Naive thymus-derived CD4-positive, alpha-beta T cell (primary cell): ENCODE data around the gene CYP2A13. TPM values are rescaled to one million over a fixed set of nuclear protein-coding genes. Genes with fewer than 3 reads are reported as not detected.
"Not testable (repeated sequence)": the region's sequence is repeated elsewhere in the genome, so short reads cannot be mapped to it uniquely, and the experiment has no call there.

Source experiments
- ATAC-seq: fragments of 150-1000 bp; cut with Tn5 transposase; 2 replicates; pipeline ENCODE4 v1.10.0; 2021; ENCODE audit warnings: mild to moderate bottlenecking, moderate library complexity
- CTCF ChIA-PET: fragments of 350-600 bp; sonication (Branson Sonifier 250); formaldehyde crosslinking; loops from one replicate; lab custom pipeline; 2021; ENCODE audit warnings: antibody characterized with exemption; lab: Charles Lee
- POLR2A ChIA-PET: fragments of 350-600 bp; sonication (Branson Sonifier 250); formaldehyde crosslinking; loops from one replicate; lab custom pipeline; 2021; ENCODE audit warnings: antibody characterized with exemption, inconsistent platforms; lab: Charles Lee
- DNase-seq, 9 donors: peaks; one replicate each; pipeline versions ENCODE4 v3.0.0 to v3.0.0-alpha.2; 2020 to 2022; ENCODE audit warnings: mixed read lengths in 1 of 9
- H3K27ac ChIP-seq: one replicate; pipeline ENCODE4 v1.7.0; 2013; ENCODE audit warnings: mild to moderate bottlenecking, low read depth, low read length, moderate library complexity
- H3K27me3 ChIP-seq, 2 donors: one replicate each; pipeline ENCODE4 v1.7.0; 2013; ENCODE audit warnings: low read length in 2 of 2, mild to moderate bottlenecking in 2 of 2, moderate library complexity in 2 of 2; ENCODE audit not compliant: control insufficient read depth in 2 of 2, insufficient read depth in 2 of 2
- H3K36me3 ChIP-seq, 3 experiments: 1 replicate in 2 of 3; 2 replicates in 1 of 3; pipeline ENCODE4 v1.7.0; 2013; ENCODE audit warnings: low read length in 3 of 3, mild to moderate bottlenecking in 3 of 3, moderate library complexity in 1 of 3; ENCODE audit not compliant: insufficient read depth in 3 of 3, control insufficient read depth in 2 of 3
- H3K4me1 ChIP-seq, 2 donors: one replicate each; pipeline ENCODE4 v1.7.0; 2013; ENCODE audit warnings: low read length in 2 of 2, mild to moderate bottlenecking in 2 of 2, moderate library complexity in 1 of 2; ENCODE audit not compliant: control insufficient read depth in 2 of 2, insufficient read depth in 2 of 2
- H3K4me3 ChIP-seq: 2 replicates; pipeline ENCODE4 v1.7.0; 2013; ENCODE audit warnings: mild to moderate bottlenecking, low read length
- H3K9me3 ChIP-seq, 3 experiments: 1 replicate in 2 of 3; 2 replicates in 1 of 3; pipeline ENCODE4 v1.7.0; 2013; ENCODE audit warnings: low read length in 3 of 3; ENCODE audit not compliant: control insufficient read depth in 2 of 3
- H3K27ac Mint-ChIP-seq, 9 donors: one replicate each; pipeline ENCODE4 v1.8.0; 2020 to 2022; ENCODE audit warnings: mixed read lengths in 9 of 9, mild to moderate bottlenecking in 8 of 9, moderate library complexity in 5 of 9, inconsistent platforms in 2 of 9
- H3K27me3 Mint-ChIP-seq, 5 donors: one replicate each; pipeline ENCODE4 v1.8.0; 2021 to 2022; ENCODE audit warnings: mixed read lengths in 5 of 5, mild to moderate bottlenecking in 1 of 5
- H3K36me3 Mint-ChIP-seq, 5 donors: one replicate each; pipeline ENCODE4 v1.8.0; 2020 to 2022; ENCODE audit warnings: mixed read lengths in 5 of 5, mild to moderate bottlenecking in 3 of 5, inconsistent platforms in 1 of 5
- H3K4me1 Mint-ChIP-seq, 7 donors: one replicate each; pipeline ENCODE4 v1.8.0; 2020 to 2022; ENCODE audit warnings: mixed read lengths in 7 of 7, mild to moderate bottlenecking in 3 of 7, inconsistent platforms in 1 of 7
- H3K4me3 Mint-ChIP-seq, 10 donors: one replicate each; pipeline ENCODE4 v1.8.0; 2020 to 2022; ENCODE audit warnings: mild to moderate bottlenecking in 10 of 10, mixed read lengths in 10 of 10, moderate library complexity in 6 of 10, inconsistent platforms in 2 of 10
- H3K9me3 Mint-ChIP-seq, 11 donors: one replicate each; pipeline ENCODE4 v1.8.0; 2020 to 2022; ENCODE audit warnings: mixed read lengths in 11 of 11, mild to moderate bottlenecking in 4 of 11, inconsistent platforms in 1 of 11, moderate library complexity in 1 of 11
- intact Hi-C, 2 donors: fragments of 100-400 bp; cut with micrococcal nuclease; formaldehyde crosslinking; loops; one replicate each; pipeline ENCODE4 v1.15.1; 2023
- polyA plus RNA-seq, 2 donors: library from polyadenylated mRNA; unstranded; fragments of 300-500 nt; fragmentation: Illumina TruSeq; gene quantifications; one replicate each; pipeline ENCODE4 v1.2.3, GENCODE V29; 2021
- total RNA-seq, 6 experiments: library from RNA in 5 of 6; stranded (reverse) in 5 of 6; gene quantifications; 1 replicate in 5 of 6; 2 replicates in 1 of 6; pipeline ENCODE4 v1.2.3 and lab custom pipeline; 2021 to 2026

The CYP2A13 gene
- not detected for total RNA-seq
- polyA plus RNA-seq, result not detected
- not detected for total RNA-seq (lab: John Stamatoyannopoulos, UW)

GRCh38 chr19:41088151-41088550 is at the start of gene CYP2A13:
Gene CYP2A13, plus strand, starts transcription at chr19:41088451. Its CDS starts 21 bp downstream, at chr19:41088472.
- Mint-ChIP-seq H3K36me3 (peaks cover 0 to 5% (median 4%) of the 10 kb centered on the region in 5 donors), H3K4me3 (peak within 1 kb of the TSS in 1 of 10 donors; percentile 67)

GRCh38 chr19:41039806-41040205 is 48.4 kb upstream of the CYP2A13 start:
- Mint-ChIP-seq H3K27ac (no peak overlapping the region), H3K27me3 (peaks cover 0 to 36% (median 6%) of the 10 kb centered on the region in 5 donors), H3K4me1 (peaks cover 0 to 5% (median 0%) of the 10 kb centered on the region in 7 donors), H3K36me3 (no peaks in the 10 kb centered on the region), H3K9me3 (peaks cover 0 to 13% (median 0%) of the 10 kb centered on the region in 11 donors), H3K4me3 (no peak overlapping the region)
- ChIA-PET CTCF (no interaction called here), POLR2A (no interaction called here)
- Histone ChIP-seq H3K36me3 (no peaks in the 10 kb centered on the region), H3K4me3 (no peak overlapping the region), H3K27ac (no peak overlapping the region), H3K4me1 (no peaks in the 10 kb centered on the region), H3K27me3 (no peaks in the 10 kb centered on the region), H3K9me3 (no peaks in the 10 kb centered on the region)
- intact Hi-C loops, result no loop called here
- DNase-seq (no peak), ATAC-seq (no peak)

More at GRCh38 chr19:41088151-41088550, at the start of gene CYP2A13:
- DNase-seq (no peak), ATAC-seq (no peak)
- Mint-ChIP-seq H3K4me1 (peaks cover 0 to 13% (median 9%) of the 10 kb centered on the region in 7 donors), H3K9me3 (peaks cover 0 to 5% (median 0%) of the 10 kb centered on the region in 11 donors), H3K27ac (peak within 1 kb of the TSS in 1 of 9 donors; percentile 38), H3K27me3 (peaks cover 48 to 83% (median 67%) of the 10 kb centered on the region in 5 donors)
- H3K36me3 ChIP-seq, result no peaks in the 10 kb centered on the region
- CTCF ChIA-PET, result interaction anchor here (0.6 kb wide), 1 partner anchor 759 kb away, joined by 3 read pairs; no protein-coding TSS in a partner anchor
- no peak within 1 kb of the TSS for H3K27ac ChIP-seq
- H3K9me3 ChIP-seq, result no peaks in the 10 kb centered on the region
- H3K4me3 ChIP-seq, result no peak within 1 kb of the TSS
- no peaks in the 10 kb centered on the region for H3K4me1 ChIP-seq
- intact Hi-C loops, result no loop called here
- no peaks in the 10 kb centered on the region for H3K27me3 ChIP-seq
- POLR2A ChIA-PET, result no interaction called here

GRCh38 chr19:41045095-41045494 is 43.2 kb upstream of the CYP2A13 start:
- DNase-seq, H3K9me3 Mint-ChIP-seq, H3K27me3 ChIP-seq, H3K4me1 Mint-ChIP-seq, H3K4me1 ChIP-seq, H3K4me3 ChIP-seq, ATAC-seq, H3K36me3 ChIP-seq, intact Hi-C loops, H3K9me3 ChIP-seq, H3K27ac ChIP-seq, H3K36me3 Mint-ChIP-seq, H3K4me3 Mint-ChIP-seq: not testable (repeated sequence)
- peaks cover 10 to 19% (median 15%) of the 10 kb centered on the region in 5 donors for H3K27me3 Mint-ChIP-seq
- POLR2A ChIA-PET, result interaction anchor here (0.7 kb wide), 1 partner anchor 203 kb away, joined by 6 read pairs; no protein-coding TSS in a partner anchor
- CTCF ChIA-PET, result interaction anchor here (0.7 kb wide), 1 partner anchor 11 kb away, joined by 4 read pairs; no protein-coding TSS in a partner anchor
- peak overlapping the region in 1 of 9 donors; percentile 36 for H3K27ac Mint-ChIP-seq

GRCh38 chr19:41050426-41050825 is 37.8 kb upstream of the CYP2A13 start:
- no peak overlapping the region for H3K4me3 Mint-ChIP-seq
- no peaks in the 10 kb centered on the region for H3K27me3 ChIP-seq
- peaks cover 14 to 38% (median 25%) of the 10 kb centered on the region in 5 donors for H3K27me3 Mint-ChIP-seq
- no peaks in the 10 kb centered on the region for H3K36me3 Mint-ChIP-seq
- no peaks in the 10 kb centered on the region for H3K9me3 Mint-ChIP-seq
- no peaks in the 10 kb centered on the region for H3K4me1 ChIP-seq
- H3K9me3 ChIP-seq, result no peaks in the 10 kb centered on the region
- no peak overlapping the region for H3K4me3 ChIP-seq
- DNase-seq (no peak), ATAC-seq (no peak)
- ChIA-PET POLR2A (no interaction called here), CTCF (no interaction called here)
- peaks cover 0 to 1% (median 0%) of the 10 kb centered on the region in 7 donors for H3K4me1 Mint-ChIP-seq
- H3K27ac Mint-ChIP-seq, result no peak overlapping the region
- H3K27ac ChIP-seq, result no peak overlapping the region
- intact Hi-C loops, result no loop called here
- no peaks in the 10 kb centered on the region for H3K36me3 ChIP-seq

GRCh38 chr19:41052162-41052561 is 36.1 kb upstream of the CYP2A13 start:
- H3K4me3 ChIP-seq, CTCF ChIA-PET, H3K27me3 ChIP-seq, H3K4me1 Mint-ChIP-seq, H3K4me1 ChIP-seq, H3K4me3 Mint-ChIP-seq, H3K27ac Mint-ChIP-seq, DNase-seq, H3K36me3 Mint-ChIP-seq, intact Hi-C loops, H3K9me3 Mint-ChIP-seq, H3K36me3 ChIP-seq, H3K9me3 ChIP-seq, POLR2A ChIA-PET, H3K27ac ChIP-seq, ATAC-seq: not testable (repeated sequence)
- H3K27me3 Mint-ChIP-seq, result peaks cover 14 to 43% (median 27%) of the 10 kb centered on the region in 5 donors

- DNase-seq, intact Hi-C loops, H3K36me3 ChIP-seq, H3K4me1 Mint-ChIP-seq, H3K9me3 ChIP-seq, H3K4me3 ChIP-seq, CTCF ChIA-PET, H3K27me3 ChIP-seq, ATAC-seq, H3K27ac ChIP-seq, H3K4me3 Mint-ChIP-seq, POLR2A ChIA-PET, H3K36me3 Mint-ChIP-seq, H3K9me3 Mint-ChIP-seq, H3K4me1 ChIP-seq: not testable (repeated sequence)
- peaks cover 16 to 44% (median 30%) of the 10 kb centered on the region in 5 donors for H3K27me3 Mint-ChIP-seq
- peak overlapping the region in 1 of 9 donors; percentile 30 for H3K27ac Mint-ChIP-seq
Measured at GRCh38 chr19:41053331-41053730, 34.9 kb upstream of the CYP2A13 start.
